Peyer's patch (tissue), 4 donors: Measurements from ENCODE around the gene VANGL2.
A peak's percentile ranks its signal among the peaks of the same experiment; 100 is the strongest.

Experiments
- POLR2A ChIP-seq, 2 donors: fragments of 450-650 bp; IDR thresholded peaks; one replicate each; pipeline ENCODE4 v1.5.1; 2017; ENCODE audit warnings: antibody characterized with exemption in 2 of 2, mild to moderate bottlenecking in 2 of 2, moderate library complexity in 2 of 2
- TF ChIP-seq, protein P1 (sequence below), 6 experiments: fragments of 450-650 bp in 4 of 6; fragments of 200-600 bp in 2 of 6; sonication (generic) in 1 of 6; IDR thresholded peaks; one replicate each; pipeline ENCODE4 v1.5.1; 2017 to 2019; ENCODE audit warnings: antibody characterized with exemption in 6 of 6, mild to moderate bottlenecking in 3 of 6, moderate library complexity in 1 of 6

DNA sequence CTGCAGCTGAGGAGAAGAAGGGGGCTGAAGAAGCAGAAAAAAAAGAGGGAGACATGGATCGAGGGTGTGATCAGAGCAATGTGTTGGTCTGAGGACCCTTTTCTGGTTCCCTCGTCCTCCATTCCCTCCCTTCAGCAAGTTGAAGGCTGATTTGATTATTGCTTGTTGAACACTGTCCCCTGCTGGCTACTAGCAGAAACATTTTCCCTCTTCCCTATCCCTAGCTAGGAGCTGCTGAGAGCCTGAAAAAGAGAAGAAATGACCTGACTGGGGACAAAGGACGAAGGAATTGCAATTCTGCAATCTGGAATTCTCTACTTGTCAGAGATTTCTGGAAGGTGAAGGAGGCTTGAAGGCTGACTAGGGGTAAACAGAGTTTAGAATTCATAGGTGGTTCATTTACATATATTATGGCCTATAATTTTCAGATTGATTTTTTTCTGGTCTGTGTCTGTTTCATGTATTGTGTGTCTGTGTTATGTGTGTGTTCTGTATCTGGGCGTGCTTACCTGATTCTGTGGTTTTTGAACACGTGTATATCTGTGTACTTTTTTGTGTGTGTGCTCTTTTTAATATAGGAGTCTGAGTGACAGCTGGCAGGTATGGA lies 23.7 kb upstream of the VANGL2 start:
- TF ChIP-seq POLR2A (IDR thresholded peaks at IDR 0.05): no peak
- TF ChIP-seq, protein P1, sequence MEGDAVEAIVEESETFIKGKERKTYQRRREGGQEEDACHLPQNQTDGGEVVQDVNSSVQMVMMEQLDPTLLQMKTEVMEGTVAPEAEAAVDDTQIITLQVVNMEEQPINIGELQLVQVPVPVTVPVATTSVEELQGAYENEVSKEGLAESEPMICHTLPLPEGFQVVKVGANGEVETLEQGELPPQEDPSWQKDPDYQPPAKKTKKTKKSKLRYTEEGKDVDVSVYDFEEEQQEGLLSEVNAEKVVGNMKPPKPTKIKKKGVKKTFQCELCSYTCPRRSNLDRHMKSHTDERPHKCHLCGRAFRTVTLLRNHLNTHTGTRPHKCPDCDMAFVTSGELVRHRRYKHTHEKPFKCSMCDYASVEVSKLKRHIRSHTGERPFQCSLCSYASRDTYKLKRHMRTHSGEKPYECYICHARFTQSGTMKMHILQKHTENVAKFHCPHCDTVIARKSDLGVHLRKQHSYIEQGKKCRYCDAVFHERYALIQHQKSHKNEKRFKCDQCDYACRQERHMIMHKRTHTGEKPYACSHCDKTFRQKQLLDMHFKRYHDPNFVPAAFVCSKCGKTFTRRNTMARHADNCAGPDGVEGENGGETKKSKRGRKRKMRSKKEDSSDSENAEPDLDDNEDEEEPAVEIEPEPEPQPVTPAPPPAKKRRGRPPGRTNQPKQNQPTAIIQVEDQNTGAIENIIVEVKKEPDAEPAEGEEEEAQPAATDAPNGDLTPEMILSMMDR (IDR thresholded peaks at IDR 0.05): peak; percentile 51 to 97 (median 92)
